Gastrocnemius medialis (tissue), 4 donors: ENCODE measurements around the gene AGRN. TPM values are rescaled to one million over a fixed set of nuclear protein-coding genes. Genes with fewer than 3 reads are reported as not detected.

Source experiments
- ATAC-seq, 2 donors: fragments of 150-250 bp; one replicate each; pipeline ENCODE4 v1.9.1; 2016
- DNase-seq, 2 donors: peaks; one replicate each; pipeline ENCODE4 v3.0.0-alpha.2; 2019
- H3K27ac ChIP-seq, 4 donors: fragments of 200-600 bp; sonication (generic); 1 replicate in 1 of 4; 2 replicates in 3 of 4; pipeline ENCODE4 v1.5.1; 2016 to 2018; ENCODE audit warnings: mild to moderate bottlenecking in 2 of 4, moderate library complexity in 1 of 4
- H3K27me3 ChIP-seq, 3 donors: fragments of 200-600 bp; sonication (generic) in 2 of 3; 1 replicate in 1 of 3; 2 replicates in 2 of 3; pipeline versions ENCODE4 v1.5.1 to v1.6.0; 2016 to 2019; ENCODE audit warnings: mild to moderate bottlenecking in 1 of 3, moderate library complexity in 1 of 3
- H3K36me3 ChIP-seq, 2 donors: fragments of 200-600 bp; sonication (generic) in 1 of 2; one replicate each; pipeline ENCODE4 v1.5.1; 2017 to 2018
- H3K4me1 ChIP-seq, 2 donors: fragments of 200-600 bp; sonication (generic) in 1 of 2; one replicate each; pipeline ENCODE4 v1.5.1; 2016 to 2017; ENCODE audit warnings: mild to moderate bottlenecking in 2 of 2
- H3K4me3 ChIP-seq, 4 donors: fragments of 200-600 bp; sonication (generic) in 3 of 4; 1 replicate in 1 of 4; 2 replicates in 3 of 4; pipeline ENCODE4 v1.5.1; 2016 to 2019; ENCODE audit warnings: mild to moderate bottlenecking in 2 of 4
- H3K9me3 ChIP-seq, 3 donors: fragments of 200-600 bp; sonication (generic) in 2 of 3; 1 replicate in 1 of 3; 2 replicates in 2 of 3; pipeline ENCODE4 v1.5.1; 2016 to 2019
- CTCF ChIP-seq, 5 experiments: fragments of 450-650 bp in 3 of 5; fragments of 200-600 bp in 2 of 5; sonication (generic) in 2 of 5; IDR thresholded peaks in 4 of 5; conservative IDR thresholded peaks in 1 of 5; 1 replicate in 4 of 5; 2 replicates in 1 of 5; pipeline ENCODE4 v1.5.1; 2016 to 2019; ENCODE audit warnings: antibody characterized with exemption in 5 of 5, mild to moderate bottlenecking in 3 of 5, moderate library complexity in 3 of 5
- POLR2A ChIP-seq, 2 donors: fragments of 450-650 bp; IDR thresholded peaks; one replicate each; pipeline ENCODE4 v1.6.1; 2017; ENCODE audit warnings: antibody characterized with exemption in 2 of 2, mild to moderate bottlenecking in 2 of 2, moderate library complexity in 2 of 2
- in situ Hi-C, 4 donors: fragments of 200-750 bp; cut with MboI; loops; one replicate each; pipeline versions ENCODE4 v1.15.0 to v1.8.0; 2017; ENCODE audit warnings: low sequenced_read_pairs in 4 of 4
- intact Hi-C: fragments of 100-400 bp; cut with DNase I; formaldehyde crosslinking; loops from one replicate; pipeline ENCODE4 v1.15.1; 2023; ENCODE audit warnings: low total_unique reads
- total RNA-seq, 4 donors: library from RNA; depleted of rRNA; stranded (reverse); fragments of >200 nt; gene quantifications; one replicate each; pipeline versions ENCODE4 v1.1.0 to v1.2.3, GENCODE V29; 2016

AGRN gene
- total RNA-seq, 4 donors from 2014 or later: 2.0 to 3.8 (median 3.1) TPM

- TF ChIP-seq POLR2A (IDR thresholded peaks at IDR 0.05): no peak
- no peak for TF ChIP-seq CTCF (IDR thresholded peaks at IDR 0.05 in 4 of 5, conservative IDR thresholded peaks at IDR 0.05 in 1 of 5)
- peaks cover 6 to 10% (median 10%) of the 10 kb centered on the region in 3 donors for H3K27me3 ChIP-seq
- in situ Hi-C loops: no loop called here
- peaks cover 3 to 9% of the 10 kb centered on the region in 2 donors for H3K4me1 ChIP-seq
- no peak for DNase-seq
- H3K9me3 ChIP-seq: no peaks in the 10 kb centered on the region
- intact Hi-C loops: no loop called here
- H3K27ac ChIP-seq: peak overlapping the region in 2 of 4 donors; percentile 85 to 90
- H3K4me3 ChIP-seq: peak overlapping the region; percentile 60 to 77 (median 68)
- no peaks in the 10 kb centered on the region for H3K36me3 ChIP-seq
- ATAC-seq: no peak
Observed at GRCh38 chr1:1020415-1021009, 592 bp downstream of the AGRN start.

- Histone ChIP-seq H3K4me1 (peaks cover 3 to 9% of the 10 kb centered on the region in 2 donors), H3K36me3 (no peaks in the 10 kb centered on the region), H3K9me3 (no peaks in the 10 kb centered on the region), H3K27me3 (peaks cover 6 to 10% (median 10%) of the 10 kb centered on the region in 3 donors), H3K4me3 (peak overlapping the region; percentile 60 to 77 (median 68)), H3K27ac (peak overlapping the region in 1 of 4 donors; percentile 85)
- no peak for ATAC-seq
- intact Hi-C loops: no loop called here
- no peak for DNase-seq
- TF ChIP-seq POLR2A (IDR thresholded peaks at IDR 0.05) (no peak), CTCF (IDR thresholded peaks at IDR 0.05 in 4 of 5, conservative IDR thresholded peaks at IDR 0.05 in 1 of 5) (no peak)
- in situ Hi-C loops: no loop called here
Observed at GRCh38 chr1:1021010-1021919, 1.3 kb downstream of the AGRN start.

GRCh38 chr1:1021920-1022259 is 2.0 kb downstream of the AGRN start:
- intact Hi-C loops: no loop called here
- no peak overlapping the region for H3K4me3 ChIP-seq
- in situ Hi-C loops: no loop called here
- H3K36me3 ChIP-seq: no peaks in the 10 kb centered on the region
- no peak for TF ChIP-seq POLR2A (IDR thresholded peaks at IDR 0.05)
- no peak for TF ChIP-seq CTCF (IDR thresholded peaks at IDR 0.05 in 4 of 5, conservative IDR thresholded peaks at IDR 0.05 in 1 of 5)
- ATAC-seq: no peak
- no peak overlapping the region for H3K27ac ChIP-seq
- peaks cover 3 to 9% of the 10 kb centered on the region in 2 donors for H3K4me1 ChIP-seq
- H3K27me3 ChIP-seq: peaks cover 6 to 10% (median 10%) of the 10 kb centered on the region in 3 donors
- H3K9me3 ChIP-seq: no peaks in the 10 kb centered on the region
- no peak for DNase-seq

- Histone ChIP-seq H3K4me3 (no peak overlapping the region), H3K27ac (no peak overlapping the region), H3K4me1 (peaks cover 3 to 9% of the 10 kb centered on the region in 2 donors), H3K9me3 (no peaks in the 10 kb centered on the region), H3K36me3 (no peaks in the 10 kb centered on the region), H3K27me3 (peaks cover 6 to 10% (median 10%) of the 10 kb centered on the region in 3 donors)
- intact Hi-C loops (no loop called here), in situ Hi-C loops (no loop called here)
- no peak for DNase-seq
- ATAC-seq: no peak
- TF ChIP-seq POLR2A (IDR thresholded peaks at IDR 0.05): no peak
- no peak for TF ChIP-seq CTCF (IDR thresholded peaks at IDR 0.05 in 4 of 5, conservative IDR thresholded peaks at IDR 0.05 in 1 of 5)
Observed at GRCh38 chr1:1022302-1023009, 2.5 kb downstream of the AGRN start.
